Tibial artery (tissue), 4 donors: ENCODE results near the gene AATF.
"Not testable (repeated sequence)": the region's sequence is repeated elsewhere in the genome, so short reads cannot be mapped to it uniquely, and the experiment has no call there.

Experiments used
- DNase-seq, 2 donors: peaks; one replicate each; pipeline ENCODE4 v3.0.0-alpha.2; 2019
- H3K27ac ChIP-seq, 2 donors: fragments of 200-600 bp; sonication (generic) in 1 of 2; 1 replicate in 1 of 2; 2 replicates in 1 of 2; pipeline ENCODE4 v1.5.1; 2018 to 2019; ENCODE audit warnings: mild to moderate bottlenecking in 1 of 2
- H3K27me3 ChIP-seq, 2 donors: fragments of 200-600 bp; sonication (generic) in 1 of 2; one replicate each; pipeline versions ENCODE4 v1.5.1 to v1.6.0; 2016 to 2019
- H3K36me3 ChIP-seq, 3 donors: fragments of 200-600 bp; sonication (generic) in 2 of 3; one replicate each; pipeline ENCODE4 v1.5.1; 2016 to 2019; ENCODE audit warnings: mild to moderate bottlenecking in 2 of 3
- H3K4me1 ChIP-seq, 4 donors: fragments of 200-600 bp; sonication (generic) in 2 of 4; 1 replicate in 3 of 4; 2 replicates in 1 of 4; pipeline ENCODE4 v1.5.1; 2016 to 2019
- H3K4me3 ChIP-seq, 2 donors: fragments of 200-600 bp; sonication (generic) in 1 of 2; 1 replicate in 1 of 2; 2 replicates in 1 of 2; pipeline ENCODE4 v1.5.1; 2018 to 2019; ENCODE audit warnings: mild to moderate bottlenecking in 2 of 2
- H3K9me3 ChIP-seq, 3 donors: fragments of 200-600 bp; sonication (generic) in 1 of 3; one replicate each; pipeline ENCODE4 v1.5.1; 2016 to 2019
- CTCF ChIP-seq, 2 experiments: fragments of 200-600 bp in 1 of 2; fragments of 450-650 bp in 1 of 2; IDR thresholded peaks; one replicate each; pipeline ENCODE4 v1.5.1; 2017 to 2019; ENCODE audit warnings: antibody characterized with exemption in 2 of 2, mild to moderate bottlenecking in 1 of 2, moderate library complexity in 1 of 2
- intact Hi-C: fragments of 100-400 bp; cut with DNase I; formaldehyde crosslinking; loops from one replicate; pipeline ENCODE4 v1.15.0; 2023; ENCODE audit warnings: low total_unique reads

Gene AATF

GRCh38 chr17:37066322-37067255 is 117.8 kb downstream of the AATF start:
- no peak for TF ChIP-seq CTCF (IDR thresholded peaks at IDR 0.05)
- peaks cover 0 to 43% of the 10 kb centered on the region in 2 donors for H3K27me3 ChIP-seq
- no peak overlapping the region for H3K27ac ChIP-seq
- H3K9me3 ChIP-seq: peaks cover 0 to 4% (median 0%) of the 10 kb centered on the region in 3 donors
- H3K4me3 ChIP-seq: no peak overlapping the region
- H3K36me3 ChIP-seq: no peaks in the 10 kb centered on the region
- no peak for DNase-seq
- H3K4me1 ChIP-seq: no peaks in the 10 kb centered on the region
- intact Hi-C loops: no loop called here

- no peak overlapping the region for H3K27ac ChIP-seq
- no peak overlapping the region for H3K4me3 ChIP-seq
- DNase-seq: peak in 1 of 2 donors; percentile 28
- peaks cover 0 to 46% of the 10 kb centered on the region in 2 donors for H3K27me3 ChIP-seq
- intact Hi-C loops: no loop called here
- H3K4me1 ChIP-seq: no peaks in the 10 kb centered on the region
- no peak for TF ChIP-seq CTCF (IDR thresholded peaks at IDR 0.05)
- no peaks in the 10 kb centered on the region for H3K36me3 ChIP-seq
- peaks cover 0 to 4% (median 0%) of the 10 kb centered on the region in 3 donors for H3K9me3 ChIP-seq
These were observed 118.9 kb downstream of the AATF start for GRCh38 chr17:37067555-37068111.

GRCh38 chr17:37068266-37068665 is 119.5 kb downstream of the AATF start:
- intact Hi-C loops: no loop called here
- TF ChIP-seq CTCF (IDR thresholded peaks at IDR 0.05): no peak
- no peak for DNase-seq
- Histone ChIP-seq H3K9me3 (peaks cover 0 to 4% (median 0%) of the 10 kb centered on the region in 3 donors), H3K36me3 (no peaks in the 10 kb centered on the region), H3K27me3 (peaks cover 0 to 46% of the 10 kb centered on the region in 2 donors), H3K27ac (no peak overlapping the region), H3K4me3 (no peak overlapping the region), H3K4me1 (no peaks in the 10 kb centered on the region)

GRCh38 chr17:37069087-37069486 is 120.3 kb downstream of the AATF start:
- H3K4me3 ChIP-seq: no peak overlapping the region
- no peak for DNase-seq
- intact Hi-C loops: no loop called here
- H3K27ac ChIP-seq: no peak overlapping the region
- H3K27me3 ChIP-seq: peaks cover 0 to 43% of the 10 kb centered on the region in 2 donors
- H3K4me1 ChIP-seq: no peaks in the 10 kb centered on the region
- no peaks in the 10 kb centered on the region for H3K36me3 ChIP-seq
- no peak for TF ChIP-seq CTCF (IDR thresholded peaks at IDR 0.05)
- peaks cover 0 to 4% (median 0%) of the 10 kb centered on the region in 3 donors for H3K9me3 ChIP-seq

- H3K4me3 ChIP-seq, DNase-seq, H3K36me3 ChIP-seq, H3K27ac ChIP-seq, H3K9me3 ChIP-seq, H3K4me1 ChIP-seq, intact Hi-C loops, H3K27me3 ChIP-seq: not testable (repeated sequence)
These were observed 124.7 kb downstream of the AATF start for GRCh38 chr17:37073464-37073863.

GRCh38 chr17:37079065-37079708 is 130.4 kb downstream of the AATF start:
- no peaks in the 10 kb centered on the region for H3K4me1 ChIP-seq
- no peak for TF ChIP-seq CTCF (IDR thresholded peaks at IDR 0.05)
- DNase-seq: no peak
- intact Hi-C loops: no loop called here
- H3K27me3 ChIP-seq: no peaks in the 10 kb centered on the region
- no peak overlapping the region for H3K4me3 ChIP-seq
- no peaks in the 10 kb centered on the region for H3K36me3 ChIP-seq
- H3K9me3 ChIP-seq: peaks cover 0 to 5% (median 0%) of the 10 kb centered on the region in 3 donors
- no peak overlapping the region for H3K27ac ChIP-seq
